Measurements from ENCODE around the gene TRPM5.

TRPM5 gene

GRCh38 chr11:2452321-2453012, 8.2 kb upstream of the TRPM5 start:
- DNase-seq = no peak

GRCh38 chr11:2451916-2452315, 7.6 kb upstream of the TRPM5 start:
- DNase-seq = no peak

GRCh38 chr11:2451336-2451735, 7.0 kb upstream of the TRPM5 start:
- no peak for DNase-seq

DNA sequence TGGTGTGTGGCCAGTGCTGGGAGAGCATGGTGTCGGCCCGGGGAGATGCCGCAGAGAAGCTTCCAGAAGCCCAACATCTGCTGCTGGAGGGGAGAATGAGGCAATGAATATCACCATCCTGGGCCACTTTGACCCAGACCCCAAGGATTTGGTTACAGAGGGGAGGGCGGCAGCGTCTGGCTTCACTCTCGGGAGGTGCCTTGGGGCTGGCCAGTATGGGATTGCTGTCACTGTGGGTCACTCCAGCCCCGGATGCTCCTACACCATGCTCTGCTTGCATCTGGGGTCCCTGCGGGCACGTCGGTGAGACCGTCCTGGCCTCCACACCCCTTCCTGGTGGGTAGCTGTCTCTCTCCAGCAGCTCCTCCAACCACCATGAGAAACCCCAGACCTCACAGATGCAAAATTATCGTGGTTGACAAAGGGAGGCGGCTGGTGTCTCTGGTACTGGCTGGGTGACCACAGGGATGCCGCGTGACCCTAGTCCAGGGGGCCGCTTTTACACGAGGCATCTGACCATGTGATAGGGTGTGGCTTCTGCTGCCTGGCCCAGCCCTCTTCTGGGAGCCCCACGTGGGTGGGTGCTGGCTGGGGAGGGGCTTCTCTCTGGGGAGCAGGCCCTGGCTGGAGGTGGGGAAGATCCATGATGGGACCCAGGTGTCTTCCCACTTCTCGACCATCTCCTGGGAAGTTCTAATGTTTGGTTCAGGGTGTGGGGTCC, 6.2 kb upstream of the TRPM5 start:
- no peak for DNase-seq

DNA sequence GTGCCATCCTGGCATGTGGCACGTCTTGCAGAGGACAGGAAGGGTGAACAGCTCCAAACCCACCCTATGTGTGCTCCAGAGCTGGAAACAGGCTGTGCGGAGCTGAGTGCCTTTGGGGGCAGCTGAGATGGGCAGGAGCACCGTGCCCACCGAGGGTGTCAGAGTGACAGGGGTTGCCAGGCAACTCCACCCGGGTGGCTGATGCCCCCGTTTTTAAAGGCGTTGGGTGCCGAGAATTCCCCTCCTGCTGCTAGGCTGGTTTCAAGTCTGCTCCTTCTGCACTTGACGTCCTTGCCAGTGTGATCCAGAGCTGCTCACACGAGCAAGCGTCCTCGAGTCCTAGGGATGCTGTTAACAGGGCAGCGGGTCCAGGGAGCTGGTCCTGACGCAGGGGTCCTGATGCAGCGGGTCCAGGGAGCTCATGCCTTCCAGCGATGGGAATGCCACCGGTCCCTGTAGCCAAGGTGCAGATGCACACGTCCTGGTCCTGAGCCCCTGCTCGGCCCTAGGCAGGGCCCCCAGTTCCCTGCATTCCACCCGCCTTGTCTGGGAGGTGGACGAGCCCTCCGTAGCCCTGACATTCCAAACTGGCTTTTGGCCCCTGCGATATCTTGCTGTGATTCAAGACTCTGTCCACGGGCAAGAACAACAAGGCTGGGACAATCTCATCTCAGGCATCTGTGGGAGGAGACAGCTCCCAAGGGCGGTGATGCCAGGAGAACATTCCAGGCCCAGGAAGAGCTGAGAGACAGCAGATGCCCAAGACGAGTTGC, 5.4 kb upstream of the TRPM5 start:
- DNase-seq = no peak

DNA sequence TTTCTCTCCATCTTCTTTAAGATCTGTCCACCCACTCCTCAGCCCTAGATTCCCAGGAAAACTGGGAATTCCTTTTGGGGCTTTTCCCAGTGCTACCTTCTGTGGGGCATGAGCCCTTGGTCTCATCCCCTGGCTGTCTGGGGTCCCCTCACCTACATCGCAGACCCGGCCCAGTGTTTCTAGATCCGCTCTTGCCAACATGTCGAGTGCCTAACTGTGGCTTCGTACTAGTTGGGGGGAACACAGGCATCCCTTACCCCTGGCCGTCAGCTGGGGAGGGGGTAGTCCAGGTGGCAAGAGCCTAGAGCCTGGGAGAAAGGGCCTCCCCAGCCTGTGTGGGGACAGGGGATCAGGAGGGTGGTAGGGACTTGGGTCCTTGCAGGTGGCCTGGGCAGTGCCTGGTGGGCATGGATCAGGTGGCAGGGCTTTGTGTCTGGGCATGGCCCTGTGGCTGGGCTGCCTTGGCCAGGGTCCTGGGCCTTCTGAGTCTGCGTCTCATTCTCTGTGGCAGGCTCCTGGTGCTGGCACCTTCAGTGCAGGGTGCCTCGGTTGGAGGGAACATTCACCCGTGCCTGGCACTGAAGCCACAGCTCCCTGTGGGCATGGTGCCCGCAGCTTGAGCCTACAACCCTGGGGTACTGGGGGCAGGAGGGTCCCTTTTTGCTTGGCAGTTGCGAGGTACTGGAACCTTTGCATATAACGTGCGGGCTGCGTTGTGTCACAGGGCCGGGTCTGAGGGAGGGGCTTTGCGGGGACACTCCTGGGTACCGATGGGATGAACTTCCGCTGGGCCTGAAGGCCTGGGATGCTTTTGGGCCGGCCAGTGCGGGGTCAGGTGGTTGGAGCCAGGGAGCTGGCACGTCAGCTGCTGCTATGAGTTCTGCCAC, 4.6 kb upstream of the TRPM5 start:
- no peak for DNase-seq

GRCh38 chr11:2447951-2448650, 3.8 kb upstream of the TRPM5 start:
- no peak for DNase-seq

- no peak for DNase-seq
Observed at GRCh38 chr11:2447253-2447950, 3.1 kb upstream of the TRPM5 start.

- no peak for DNase-seq
Observed at GRCh38 chr11:2446590-2447252, 2.4 kb upstream of the TRPM5 start.

- no peak for DNase-seq
Observed at GRCh38 chr11:2445746-2446551, 1.6 kb upstream of the TRPM5 start.

DNA sequence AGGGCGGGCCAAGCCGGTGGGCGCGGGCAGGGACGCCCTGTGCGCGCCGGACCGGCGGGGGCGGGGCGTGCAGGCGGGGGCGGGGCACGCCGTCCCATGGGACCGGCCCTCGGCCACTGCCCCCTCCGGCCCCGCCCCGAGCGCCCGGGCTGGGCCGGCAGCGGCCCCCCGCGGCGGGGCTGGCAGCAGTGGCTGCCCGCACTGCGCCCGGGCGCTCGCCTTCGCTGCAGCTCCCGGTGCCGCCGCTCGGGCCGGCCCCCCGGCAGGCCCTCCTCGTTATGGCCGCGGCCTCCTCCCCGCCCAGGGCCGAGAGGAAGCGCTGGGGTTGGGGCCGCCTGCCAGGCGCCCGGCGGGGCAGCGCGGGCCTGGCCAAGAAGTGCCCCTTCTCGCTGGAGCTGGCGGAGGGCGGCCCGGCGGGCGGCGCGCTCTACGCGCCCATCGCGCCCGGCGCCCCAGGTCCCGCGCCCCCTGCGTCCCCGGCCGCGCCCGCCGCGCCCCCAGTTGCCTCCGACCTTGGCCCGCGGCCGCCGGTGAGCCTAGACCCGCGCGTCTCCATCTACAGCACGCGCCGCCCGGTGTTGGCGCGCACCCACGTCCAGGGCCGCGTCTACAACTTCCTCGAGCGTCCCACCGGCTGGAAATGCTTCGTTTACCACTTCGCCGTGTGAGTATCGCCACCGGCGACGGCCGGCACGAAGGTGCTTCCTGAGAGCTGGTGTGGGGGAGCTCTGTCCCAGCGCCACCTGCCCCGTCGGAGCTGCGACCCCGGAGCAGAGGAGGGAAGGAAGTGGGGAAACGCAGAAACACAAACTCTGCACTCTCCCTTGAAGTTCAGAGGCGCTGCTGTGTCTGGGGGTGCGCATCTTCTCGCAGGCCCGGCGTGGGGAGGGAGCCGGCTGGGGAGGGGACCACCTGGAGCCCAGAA, 769 bp upstream of the TRPM5 start, which contains the start of gene KCNQ1:
Gene KCNQ1, plus strand, starts transcription at position 188 of the 925 bp plus-strand sequence. Its CDS starts 91 bp downstream, at position 279.
- DNase-seq = no peak

- no peak for DNase-seq
Observed at GRCh38 chr11:2443406-2443805, 908 bp downstream of the TRPM5 start.

DNA sequence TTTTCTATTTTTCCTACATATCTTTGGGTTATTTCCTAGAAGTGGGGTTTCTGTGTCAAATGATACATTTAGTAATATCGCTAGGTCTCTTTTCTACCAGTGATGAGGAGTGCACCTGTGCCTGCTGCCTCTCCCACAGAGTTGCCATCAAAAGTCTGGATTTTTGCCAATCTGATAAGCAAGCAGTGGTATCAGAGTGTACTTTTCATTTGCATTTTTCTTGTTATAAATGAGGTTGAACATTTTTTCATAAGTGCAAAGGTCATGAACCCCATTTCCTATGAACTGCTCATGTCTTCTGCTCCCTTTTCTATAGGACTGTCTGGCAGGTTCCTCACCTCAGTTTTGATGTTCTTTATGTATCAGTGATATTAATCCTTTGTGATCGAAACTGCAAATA, 1.7 kb downstream of the TRPM5 start:
- DNase-seq = no peak

DNA sequence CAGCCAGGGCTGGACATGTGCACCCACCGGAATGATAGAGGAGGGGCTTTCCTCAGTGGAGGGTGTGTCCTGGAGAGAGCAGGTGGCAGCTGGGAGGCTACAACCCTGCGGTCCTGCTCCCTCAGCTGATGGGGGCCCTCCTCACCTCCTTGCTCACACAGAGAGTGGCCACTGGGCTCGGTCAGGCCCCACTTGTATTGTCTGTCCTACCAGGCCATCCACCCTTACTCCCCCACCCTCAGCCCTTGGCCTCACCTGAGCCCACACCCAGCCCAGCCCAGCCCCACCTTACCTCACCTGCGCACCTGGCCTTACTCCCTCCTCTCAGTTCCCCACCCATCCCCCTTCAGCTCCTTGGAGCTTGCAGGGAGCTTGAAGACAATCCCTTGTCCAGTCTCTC, 3.1 kb downstream of the TRPM5 start:
- no peak for DNase-seq

GRCh38 chr11:2440646-2441045, 3.7 kb downstream of the TRPM5 start:
- no peak for DNase-seq

DNA sequence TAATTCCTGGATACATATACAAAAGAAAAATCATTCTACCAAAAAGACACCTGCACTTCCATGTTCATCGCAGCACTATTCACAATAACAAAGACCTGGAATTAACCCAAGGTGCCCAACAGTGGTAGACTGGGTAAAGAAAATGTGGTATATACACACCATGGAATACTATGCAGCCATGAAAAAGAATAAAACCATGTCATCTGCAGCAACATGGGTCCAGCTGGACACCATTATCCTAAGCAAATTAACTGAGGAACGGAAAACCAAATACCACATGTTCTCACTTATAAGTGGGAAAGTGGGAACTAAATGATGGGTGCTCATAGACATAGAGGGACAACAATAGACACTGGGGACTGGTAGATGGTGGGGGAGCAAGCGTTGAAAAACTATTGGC, 4.5 kb downstream of the TRPM5 start:
- DNase-seq = no peak

GRCh38 chr11:2437516-2437915, 6.8 kb downstream of the TRPM5 start:
- DNase-seq = no peak

DNA sequence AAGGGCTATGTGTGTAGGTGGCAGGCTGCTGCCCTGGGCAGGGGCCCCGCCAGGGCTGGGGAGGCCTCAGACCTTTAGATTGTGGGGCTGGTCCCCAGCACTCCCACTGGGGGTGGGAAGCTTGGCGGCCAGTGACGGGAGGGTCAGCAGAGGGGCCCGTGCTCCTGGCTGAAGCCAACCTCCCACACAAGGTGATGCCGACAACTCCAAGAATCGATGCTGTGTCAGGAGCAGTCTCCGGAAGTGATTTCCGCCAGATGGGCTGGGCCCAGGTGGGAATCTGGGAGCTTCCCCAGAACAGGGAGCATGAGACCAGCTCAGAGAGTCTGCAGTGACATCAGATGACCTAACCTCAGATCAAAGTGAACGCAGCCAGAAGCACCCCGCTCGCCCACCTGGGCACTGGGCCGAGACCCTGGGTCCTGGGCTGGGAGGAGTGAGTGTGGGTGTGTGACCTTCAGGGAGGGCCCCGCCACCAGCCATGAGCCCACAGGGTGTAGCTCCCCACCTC, 7.7 kb downstream of the TRPM5 start:
- DNase-seq = no peak

Measured in NCI-H1092 (cell line).